GM18951 (cell line): ENCODE data around the gene AQP12A.
"Not testable (repeated sequence)": the region's sequence is repeated elsewhere in the genome, so short reads cannot be mapped to it uniquely, and the experiment has no call there.

Experiments used
- POLR2A ChIP-seq: IDR thresholded peaks from 4 replicates; pipeline ENCODE4 v1.6.1; 2011; ENCODE audit warnings: mild to moderate bottlenecking; ENCODE audit not compliant: insufficient read length, insufficient read depth; ENCODE audit errors: extremely low read depth
- in situ Hi-C: fragments of 300-500 bp; cut with MboI; formaldehyde crosslinking; loops from one replicate; pipeline ENCODE4 v1.12.0; 2022; ENCODE audit warnings: low sequenced_read_pairs, mixed read lengths, inconsistent platforms; ENCODE audit not compliant: unreplicated experiment

AQP12A gene

GRCh38 chr2:240648155-240648649 lies 43.5 kb upstream of the AQP12A start:
- no peak for TF ChIP-seq POLR2A

DNA sequence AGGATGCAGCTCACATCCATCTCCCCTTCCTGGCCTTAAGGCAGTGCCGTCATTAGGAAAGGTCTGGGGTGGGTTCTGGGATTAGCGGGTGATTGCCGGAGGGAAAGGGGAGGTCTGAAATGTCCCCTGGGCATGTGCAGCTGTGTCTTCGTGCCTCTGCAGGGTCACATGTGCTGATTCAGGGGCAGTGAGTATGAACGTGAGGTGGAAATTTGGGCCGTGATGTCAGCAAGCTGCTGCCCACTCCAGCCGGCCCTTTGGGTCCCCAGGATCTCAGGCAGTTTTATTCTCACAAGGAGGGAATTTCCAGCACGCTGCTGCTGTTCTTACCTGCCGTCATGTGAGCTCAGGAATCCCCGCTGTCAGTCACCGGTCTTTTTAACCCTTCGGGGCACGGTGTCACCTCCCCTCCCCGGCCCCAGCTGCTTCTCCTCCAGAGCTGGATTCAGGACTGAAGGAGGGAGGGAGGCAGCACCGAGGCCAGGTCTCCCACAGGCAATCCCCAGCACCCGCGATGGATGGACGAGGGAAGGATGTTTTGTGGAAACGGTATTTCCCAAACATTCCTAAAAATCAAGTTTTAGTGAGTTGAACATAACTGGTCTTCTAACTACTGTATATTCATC lies 42.9 kb upstream of the AQP12A start:
- TF ChIP-seq POLR2A: no peak
- in situ Hi-C loops: no loop called here

More at GRCh38 chr2:240648155-240648649, 43.5 kb upstream of the AQP12A start:
- in situ Hi-C loops: no loop called here

DNA sequence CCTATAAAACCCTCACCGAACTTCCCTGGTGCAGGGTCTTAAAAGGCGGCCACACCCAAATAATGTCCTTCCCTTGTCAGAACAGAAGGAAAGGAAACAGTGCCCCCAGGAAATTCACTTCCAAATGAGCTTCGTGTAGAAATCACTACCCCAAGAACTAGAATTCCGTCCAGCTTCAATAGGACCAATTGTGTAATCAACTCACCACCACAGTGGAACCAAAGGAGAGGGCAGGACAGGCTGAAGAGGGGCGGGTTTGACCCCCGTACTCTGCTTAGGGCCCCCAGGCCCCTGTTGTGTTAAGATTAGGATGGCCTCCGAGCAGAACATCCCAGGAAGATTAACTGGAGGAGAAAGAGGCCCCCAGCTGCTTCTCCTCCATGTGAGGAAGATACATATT lies 42.3 kb upstream of the AQP12A start:
- in situ Hi-C loops: no loop called here
- no peak for TF ChIP-seq POLR2A

DNA sequence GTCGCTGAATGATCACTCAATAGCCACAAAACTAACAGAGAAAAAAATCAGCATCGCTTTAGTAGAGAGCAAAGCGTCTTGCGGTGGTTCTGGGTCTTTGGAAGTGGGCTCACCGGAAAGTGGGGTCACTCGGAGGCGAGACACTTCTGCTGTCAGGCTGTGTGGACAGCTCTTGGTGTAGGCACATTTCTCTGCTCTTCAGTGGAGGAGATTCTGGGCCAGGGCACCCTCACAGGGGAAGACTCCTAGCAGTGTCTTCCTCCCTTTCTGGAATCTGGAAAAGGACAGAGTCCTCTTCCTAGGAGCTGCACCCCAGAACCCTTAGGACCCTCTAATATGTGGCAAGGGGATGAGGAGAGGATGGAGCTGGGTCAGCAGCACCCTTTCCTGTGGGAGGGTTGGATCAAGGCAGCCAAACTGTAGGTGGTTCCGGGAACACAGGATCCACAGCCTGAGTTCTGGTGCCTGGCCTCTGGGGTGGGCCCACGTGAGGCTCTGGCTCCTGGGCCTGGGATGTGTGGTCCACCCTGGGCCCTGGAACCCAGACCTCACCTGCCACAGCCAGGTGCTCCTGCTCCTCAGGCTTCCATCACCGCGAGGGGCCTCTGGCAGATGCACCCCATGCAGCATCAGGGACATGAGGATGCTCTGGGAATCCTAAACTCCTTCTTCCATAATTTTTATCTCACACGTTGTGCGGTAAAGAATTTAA lies 41.3 kb upstream of the AQP12A start:
- in situ Hi-C loops: no loop called here
- TF ChIP-seq POLR2A: no peak

DNA sequence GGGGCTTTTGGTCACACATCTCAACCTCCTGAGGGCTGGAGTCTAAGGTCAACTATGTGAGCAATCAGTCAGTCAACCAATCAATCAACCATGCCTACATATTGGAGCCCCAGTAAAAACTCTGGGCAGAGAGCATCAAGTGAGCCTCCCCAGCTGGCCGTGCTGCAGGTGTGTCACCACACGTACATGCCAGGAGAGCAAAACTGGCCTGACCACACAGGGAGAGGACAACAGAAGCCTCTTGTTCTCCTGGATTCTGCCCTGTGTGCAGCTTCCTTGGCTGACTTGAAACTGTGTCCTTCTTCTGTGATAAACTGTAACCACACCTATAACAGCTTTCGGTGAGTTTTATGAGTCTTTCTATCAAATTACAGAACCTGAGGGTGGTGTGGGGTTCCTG lies 40.5 kb upstream of the AQP12A start:
- in situ Hi-C loops: no loop called here
- TF ChIP-seq POLR2A: no peak

DNA sequence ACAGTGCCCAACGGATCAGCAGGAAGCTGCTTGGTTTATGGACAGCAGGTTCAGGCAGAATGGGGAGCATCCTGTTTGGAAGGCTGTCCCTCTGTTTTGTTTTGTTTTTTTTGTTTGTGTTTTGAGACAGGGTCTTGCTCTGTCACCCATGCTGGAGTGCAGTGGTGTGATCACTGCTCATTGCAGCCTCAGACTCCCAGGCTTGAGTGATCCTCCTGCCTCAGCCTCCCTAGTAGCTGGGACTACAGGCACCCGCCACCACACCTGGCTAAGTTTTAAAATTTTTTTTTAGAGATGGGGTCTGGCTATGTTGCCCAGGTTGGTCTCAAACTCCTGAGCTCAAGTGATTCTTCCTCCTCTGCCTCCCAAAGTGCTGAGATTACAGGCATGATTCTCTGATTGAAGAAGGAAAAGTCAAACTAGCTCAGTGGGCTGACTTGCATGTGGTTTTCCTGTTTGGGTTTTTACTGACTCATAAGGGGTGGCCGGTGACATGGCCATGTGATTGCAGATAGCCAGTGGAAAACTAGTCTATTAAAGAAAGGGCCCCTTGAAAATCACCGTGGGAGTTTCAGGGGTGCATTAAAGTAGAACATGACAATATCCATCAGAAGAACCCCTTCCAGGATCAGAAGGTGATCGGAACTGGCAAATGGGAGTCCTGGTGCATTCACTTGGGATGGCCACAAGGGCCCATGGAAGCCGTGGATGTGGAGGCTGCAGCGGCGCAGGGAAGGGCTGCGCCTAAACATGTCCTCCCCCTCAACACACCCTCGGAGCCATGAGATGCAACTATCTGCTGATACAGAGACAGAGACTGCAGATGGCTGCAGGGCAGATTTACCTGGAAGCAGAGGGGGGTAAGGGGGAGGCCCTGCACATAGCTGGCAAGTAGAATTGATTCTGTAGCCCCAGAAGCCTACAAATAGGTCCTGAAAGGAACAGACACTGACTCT lies 35.5 kb upstream of the AQP12A start:
- TF ChIP-seq POLR2A: no peak
- in situ Hi-C loops: no loop called here

DNA sequence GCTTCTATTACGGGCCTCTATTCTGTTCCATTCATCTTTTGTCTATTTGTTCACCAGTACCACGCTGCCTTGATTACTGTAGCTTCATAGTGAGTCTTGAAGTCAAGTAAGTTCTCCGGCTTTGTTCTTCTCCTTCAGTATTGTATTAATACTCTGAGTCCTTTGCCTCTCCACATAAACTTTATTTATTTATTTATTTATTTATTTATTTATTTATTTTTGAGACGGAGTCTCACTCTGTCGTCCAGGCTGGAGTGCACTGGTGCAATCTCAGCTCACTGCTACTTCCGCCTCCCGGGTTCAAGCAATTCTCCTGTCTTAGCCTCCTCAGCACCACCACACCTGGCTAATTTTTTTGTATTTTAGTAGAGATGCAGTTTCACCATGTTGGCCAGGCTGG lies 31.8 kb upstream of the AQP12A start:
- in situ Hi-C loops: not testable (repeated sequence)

DNA sequence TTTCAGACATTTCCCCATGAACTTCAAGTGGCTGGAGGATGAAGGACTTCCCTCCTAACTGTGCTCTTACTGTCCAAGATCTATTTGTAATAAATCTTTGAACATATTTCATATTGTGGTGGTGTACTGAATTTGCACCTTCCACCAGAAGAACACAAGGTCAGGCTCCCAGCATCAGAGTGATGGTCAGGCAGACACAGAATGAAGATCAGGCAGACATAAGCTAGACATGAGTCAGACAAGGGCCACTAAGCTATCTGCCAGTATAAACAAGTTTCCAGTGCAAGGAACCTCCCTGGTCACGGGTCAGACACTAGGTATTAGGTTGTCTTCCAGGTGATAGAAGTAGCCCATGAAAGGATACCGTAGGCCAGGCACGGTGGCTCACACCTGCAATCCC lies 29.0 kb upstream of the AQP12A start:
- no peak for TF ChIP-seq POLR2A
- in situ Hi-C loops: no loop called here

- in situ Hi-C loops: no loop called here
- no peak for TF ChIP-seq POLR2A
Measured at GRCh38 chr2:240663546-240664190, 28.0 kb upstream of the AQP12A start.

DNA sequence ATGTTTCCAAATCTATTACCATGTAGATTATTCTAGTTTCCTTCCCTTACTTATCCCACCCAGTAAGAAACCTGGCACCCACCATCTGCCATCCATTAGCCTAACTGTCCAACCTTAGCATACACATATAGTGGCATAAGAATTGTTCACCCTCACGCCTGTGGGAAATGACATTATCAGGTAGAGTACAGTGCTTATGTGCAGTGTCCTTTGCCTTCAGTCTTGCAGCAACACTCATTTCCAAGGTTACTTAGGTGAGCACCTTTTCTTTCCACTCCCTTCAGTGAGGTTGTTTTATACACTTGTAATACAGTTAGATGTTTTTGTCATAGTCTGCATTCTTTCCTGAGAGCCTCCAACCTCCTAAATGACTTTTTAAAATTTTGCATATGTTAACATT lies 27.0 kb upstream of the AQP12A start:
- in situ Hi-C loops: no loop called here
- TF ChIP-seq POLR2A: no peak

- in situ Hi-C loops: no loop called here
Measured at GRCh38 chr2:240670402-240670801, 21.3 kb upstream of the AQP12A start.

GRCh38 chr2:240670950-240671349 lies 20.7 kb upstream of the AQP12A start:
- no peak for TF ChIP-seq POLR2A
- in situ Hi-C loops: no loop called here

More at GRCh38 chr2:240670402-240670801, 21.3 kb upstream of the AQP12A start:
- TF ChIP-seq POLR2A: no peak
